IMR-90 (cell line): Measurements from ENCODE around the gene CDH2.

Experiments
- CEBPB ChIP-seq: IDR thresholded peaks from 2 replicates; pipeline ENCODE4 v1.6.1; 2012; ENCODE audit warnings: low read depth, low read length, improper control_type of control experiment
- CHD1 ChIP-seq: IDR thresholded peaks from 2 replicates; pipeline ENCODE4 v1.6.1; 2012; ENCODE audit warnings: low read depth, low read length, improper control_type of control experiment
- POLR2A ChIP-seq: IDR thresholded peaks from 2 replicates; pipeline ENCODE4 v1.6.1; 2012; ENCODE audit warnings: mild to moderate bottlenecking, low read depth, low read length
- RCOR1 ChIP-seq: IDR thresholded peaks from 2 replicates; pipeline ENCODE4 v1.6.1; 2012; ENCODE audit warnings: mild to moderate bottlenecking, low read length, improper control_type of control experiment; ENCODE audit not compliant: insufficient replicate concordance
- RFX5 ChIP-seq: IDR thresholded peaks from 2 replicates; pipeline ENCODE4 v1.8.0; 2012; ENCODE audit warnings: low read depth, mild to moderate bottlenecking, low read length, moderate library complexity
- TF ChIP-seq, protein P1 (sequence below): conservative IDR thresholded peaks from 2 replicates; pipeline ENCODE4 v1.5.1; 2012; ENCODE audit warnings: mild to moderate bottlenecking, low read depth, low read length, improper control_type of control experiment
- TF ChIP-seq, protein P2 (sequence below): fragments of 150-350 bp; IDR thresholded peaks from 2 replicates; pipeline ENCODE4 v1.6.1; 2016; ENCODE audit warnings: low read depth, mild to moderate bottlenecking, low read length, moderate library complexity, borderline replicate concordance

DNA sequence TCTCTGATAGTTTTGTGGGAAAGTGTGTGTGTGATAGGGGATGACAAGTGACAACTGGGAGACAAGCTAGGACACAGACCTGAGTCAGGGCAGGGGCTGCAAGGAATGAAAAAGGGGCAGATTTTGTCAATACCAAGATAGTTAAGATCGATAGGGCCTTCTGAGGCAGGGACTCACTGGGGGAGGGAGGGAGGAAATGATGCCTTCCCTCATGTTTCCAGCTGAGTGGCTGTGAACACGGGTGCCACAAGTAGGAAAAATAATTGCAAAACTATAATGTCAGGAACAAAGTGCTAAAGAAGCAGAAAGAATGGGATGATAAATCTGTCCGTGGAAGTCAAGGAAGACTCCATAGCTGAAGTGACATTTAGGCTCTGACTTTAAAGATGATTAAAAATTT lies 24.2 kb downstream of the CDH2 start:
- TF ChIP-seq, protein P1, sequence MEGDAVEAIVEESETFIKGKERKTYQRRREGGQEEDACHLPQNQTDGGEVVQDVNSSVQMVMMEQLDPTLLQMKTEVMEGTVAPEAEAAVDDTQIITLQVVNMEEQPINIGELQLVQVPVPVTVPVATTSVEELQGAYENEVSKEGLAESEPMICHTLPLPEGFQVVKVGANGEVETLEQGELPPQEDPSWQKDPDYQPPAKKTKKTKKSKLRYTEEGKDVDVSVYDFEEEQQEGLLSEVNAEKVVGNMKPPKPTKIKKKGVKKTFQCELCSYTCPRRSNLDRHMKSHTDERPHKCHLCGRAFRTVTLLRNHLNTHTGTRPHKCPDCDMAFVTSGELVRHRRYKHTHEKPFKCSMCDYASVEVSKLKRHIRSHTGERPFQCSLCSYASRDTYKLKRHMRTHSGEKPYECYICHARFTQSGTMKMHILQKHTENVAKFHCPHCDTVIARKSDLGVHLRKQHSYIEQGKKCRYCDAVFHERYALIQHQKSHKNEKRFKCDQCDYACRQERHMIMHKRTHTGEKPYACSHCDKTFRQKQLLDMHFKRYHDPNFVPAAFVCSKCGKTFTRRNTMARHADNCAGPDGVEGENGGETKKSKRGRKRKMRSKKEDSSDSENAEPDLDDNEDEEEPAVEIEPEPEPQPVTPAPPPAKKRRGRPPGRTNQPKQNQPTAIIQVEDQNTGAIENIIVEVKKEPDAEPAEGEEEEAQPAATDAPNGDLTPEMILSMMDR = no peak
- TF ChIP-seq CEBPB (no peak), RFX5 (no peak), RCOR1 (no peak), POLR2A (no peak), CHD1 (no peak)
- TF ChIP-seq, protein P2, sequence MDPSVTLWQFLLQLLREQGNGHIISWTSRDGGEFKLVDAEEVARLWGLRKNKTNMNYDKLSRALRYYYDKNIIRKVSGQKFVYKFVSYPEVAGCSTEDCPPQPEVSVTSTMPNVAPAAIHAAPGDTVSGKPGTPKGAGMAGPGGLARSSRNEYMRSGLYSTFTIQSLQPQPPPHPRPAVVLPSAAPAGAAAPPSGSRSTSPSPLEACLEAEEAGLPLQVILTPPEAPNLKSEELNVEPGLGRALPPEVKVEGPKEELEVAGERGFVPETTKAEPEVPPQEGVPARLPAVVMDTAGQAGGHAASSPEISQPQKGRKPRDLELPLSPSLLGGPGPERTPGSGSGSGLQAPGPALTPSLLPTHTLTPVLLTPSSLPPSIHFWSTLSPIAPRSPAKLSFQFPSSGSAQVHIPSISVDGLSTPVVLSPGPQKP = no peak
